IPS-NIHi7 (cell line): Measurements from ENCODE around the gene MT1E.

ENCODE experiments used
- DNase-seq: peaks from one replicate; pipeline ENCODE4 v3.0.0; 2012; ENCODE audit warnings: mixed read lengths; ENCODE audit errors: extremely low spot score

MT1E gene

GRCh38 chr16:56626685-56627084 is 1.1 kb downstream of the MT1E start:
- no peak for DNase-seq

GRCh38 chr16:56628486-56629350 is 3.1 kb downstream of the MT1E start:
- DNase-seq = no peak

DNA sequence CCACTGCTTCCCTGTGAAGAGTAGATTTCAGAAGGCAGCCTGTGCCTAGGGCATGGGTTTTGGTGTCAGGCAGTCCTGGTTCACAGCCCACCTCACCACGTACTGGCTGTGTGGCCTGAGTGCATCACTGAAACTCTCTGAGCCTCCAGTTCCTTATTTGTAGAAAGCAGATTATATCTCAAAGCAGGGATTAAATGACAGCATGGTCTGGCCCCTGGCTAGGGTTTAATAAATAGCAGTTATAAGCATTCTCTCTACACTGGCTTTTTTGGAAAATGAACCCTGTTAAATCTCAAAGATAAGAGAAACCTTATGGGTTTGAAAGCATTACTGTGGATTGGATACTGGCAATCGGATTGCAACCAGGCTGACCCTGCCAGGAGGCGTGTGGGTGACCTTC is 4.0 kb downstream of the MT1E start:
- no peak for DNase-seq

GRCh38 chr16:56630134-56630533 is 4.6 kb downstream of the MT1E start:
- no peak for DNase-seq

- DNase-seq = no peak
Observed at GRCh38 chr16:56631197-56631596, 5.6 kb downstream of the MT1E start.

- DNase-seq = no peak
Observed at GRCh38 chr16:56631832-56632155, 6.2 kb downstream of the MT1E start.

GRCh38 chr16:56632156-56632847 is 6.7 kb downstream of the MT1E start, which contains the start of gene MT1M:
TSS of gene MT1M (plus strand) at chr16:56632659. CDS start at chr16:56632732, 73 bp downstream.
- no peak for DNase-seq

DNA sequence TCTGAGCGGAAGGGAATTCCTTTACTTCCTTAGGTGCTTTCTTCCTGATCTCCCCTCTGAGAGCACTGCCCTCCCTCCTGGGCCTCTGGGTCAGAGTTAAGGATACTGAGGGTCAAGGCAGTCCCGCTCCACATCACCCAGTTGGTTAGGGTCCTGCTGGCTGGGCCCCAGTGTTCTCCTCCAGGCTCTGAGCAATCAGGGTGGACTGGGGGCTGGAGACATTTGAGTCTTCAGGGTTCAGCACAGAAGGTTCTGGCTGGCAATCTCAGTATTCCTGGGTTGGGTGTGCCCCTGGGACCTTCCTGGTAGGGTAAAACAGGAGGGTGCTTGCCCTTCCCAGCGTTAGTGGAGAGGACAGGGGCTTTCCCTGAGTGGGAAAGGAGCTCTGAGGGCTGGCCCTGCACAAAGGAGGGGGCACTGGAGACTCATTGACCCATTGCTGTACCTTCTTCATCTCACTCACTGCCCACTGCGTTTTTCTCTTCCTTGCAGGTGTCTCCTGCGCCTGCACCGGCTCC is 7.3 kb downstream of the MT1E start:
- DNase-seq = no peak

GRCh38 chr16:56633535-56633934 is 8.0 kb downstream of the MT1E start:
- DNase-seq = no peak

DNA sequence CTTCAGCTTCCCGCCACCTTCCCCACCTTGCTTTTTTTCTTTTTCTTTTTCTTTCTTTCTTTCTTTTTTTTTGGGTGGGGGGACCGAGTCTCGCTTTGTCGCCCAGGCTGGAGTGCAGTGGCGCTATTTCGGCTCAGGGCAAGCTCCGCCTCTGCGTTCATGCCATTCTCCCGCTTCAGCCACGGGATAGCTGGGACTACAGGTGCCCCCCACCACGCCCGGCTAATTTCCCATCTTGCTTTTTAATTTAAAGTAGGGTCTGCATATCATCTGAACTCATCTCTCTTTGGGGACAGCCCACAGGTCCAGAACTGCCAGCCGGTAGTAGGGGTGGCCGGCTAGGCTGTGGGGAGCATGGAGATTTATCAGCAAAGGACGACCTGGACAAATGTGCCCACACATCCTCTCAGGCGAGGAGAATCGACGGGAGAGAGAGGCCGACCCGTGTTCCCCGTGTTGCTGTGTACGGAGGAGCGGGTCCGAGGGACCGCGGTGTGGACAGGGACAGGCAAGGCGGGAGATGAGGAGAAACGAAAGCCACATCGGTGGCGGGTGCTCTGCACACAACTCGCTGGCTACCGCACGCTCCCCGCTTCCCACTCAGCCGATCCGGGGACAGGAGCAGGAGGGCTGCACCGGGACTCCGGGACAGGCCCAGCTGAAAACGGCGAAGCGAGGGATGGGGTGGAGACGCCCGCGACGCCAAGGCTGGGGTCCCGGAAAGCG is 9.3 kb downstream of the MT1E start:
- no peak for DNase-seq

DNA sequence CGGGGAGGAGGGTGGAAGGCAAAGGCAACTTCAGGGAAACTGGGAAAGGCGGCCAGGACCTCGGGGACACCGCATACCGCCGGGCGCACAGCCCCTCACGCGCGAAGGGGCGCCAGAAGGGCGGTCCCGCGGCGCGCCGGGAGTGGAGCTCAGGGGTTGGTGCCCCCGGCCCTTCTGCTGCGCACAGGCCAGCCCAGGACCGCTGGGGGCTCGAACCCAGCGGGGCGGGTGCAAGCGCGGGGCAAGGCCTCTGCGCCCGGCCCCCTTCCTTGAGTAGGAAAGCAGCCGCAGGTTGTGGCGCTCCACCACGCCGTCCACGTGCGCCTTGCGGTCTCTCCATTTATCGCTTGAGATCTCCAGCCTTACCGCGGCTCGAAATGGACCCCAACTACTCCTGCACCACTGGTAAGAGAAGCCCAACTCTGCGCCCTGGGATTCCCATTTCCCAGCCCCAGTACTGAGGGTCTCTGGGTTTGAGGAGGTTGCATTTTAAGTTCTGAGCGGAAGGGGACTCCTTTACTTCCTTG is 9.9 kb downstream of the MT1E start:
- DNase-seq = no peak

DNA sequence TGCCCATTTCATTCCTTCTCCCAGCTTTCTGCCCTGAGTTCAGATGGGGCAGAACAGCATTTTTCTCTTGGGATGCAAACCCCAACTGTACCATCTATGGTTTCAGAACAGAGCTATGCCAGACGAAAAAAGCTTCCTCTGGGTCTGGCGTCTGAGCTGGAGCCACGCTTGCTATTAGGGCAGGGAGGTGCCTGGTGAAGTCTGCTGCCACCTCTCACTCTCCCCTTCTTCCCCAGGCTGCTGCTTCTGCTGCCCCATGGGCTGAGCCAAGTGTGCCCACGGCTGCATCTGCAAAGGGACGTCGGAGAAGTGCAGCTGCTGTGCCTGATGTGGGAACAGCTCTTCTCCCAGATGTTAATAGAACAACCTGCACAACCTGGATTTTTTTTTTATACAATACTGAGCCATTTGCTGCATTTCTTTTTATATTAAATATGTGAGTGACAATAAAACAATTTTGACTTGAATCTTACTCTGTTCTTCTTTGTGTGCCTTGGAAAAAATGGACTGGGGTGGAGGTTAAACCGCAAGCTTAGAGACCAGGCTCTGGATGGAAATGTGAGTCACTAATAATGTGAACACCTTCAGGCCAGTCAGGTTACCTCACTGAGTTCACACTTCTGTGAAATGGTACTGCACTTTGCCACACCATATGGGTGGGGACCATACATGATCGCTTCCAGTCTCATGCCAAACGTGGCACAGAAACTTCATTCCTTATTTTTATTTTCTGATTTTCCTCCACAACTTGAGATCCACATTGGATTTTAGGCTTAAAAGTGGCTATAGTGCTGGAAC is 11.2 kb downstream of the MT1E start:
- DNase-seq = no peak

- peak; percentile 77 for DNase-seq
Observed at GRCh38 chr16:56637814-56638750, 12.5 kb downstream of the MT1E start, which contains the start of gene MT1A. TSS of gene MT1A (plus strand) at chr16:56638666. CDS start at chr16:56638739, 73 bp downstream.

- no peak for DNase-seq
Observed at GRCh38 chr16:56639045-56639444, 13.5 kb downstream of the MT1E start.

GRCh38 chr16:56640076-56640475 is 14.5 kb downstream of the MT1E start:
- DNase-seq = no peak

DNA sequence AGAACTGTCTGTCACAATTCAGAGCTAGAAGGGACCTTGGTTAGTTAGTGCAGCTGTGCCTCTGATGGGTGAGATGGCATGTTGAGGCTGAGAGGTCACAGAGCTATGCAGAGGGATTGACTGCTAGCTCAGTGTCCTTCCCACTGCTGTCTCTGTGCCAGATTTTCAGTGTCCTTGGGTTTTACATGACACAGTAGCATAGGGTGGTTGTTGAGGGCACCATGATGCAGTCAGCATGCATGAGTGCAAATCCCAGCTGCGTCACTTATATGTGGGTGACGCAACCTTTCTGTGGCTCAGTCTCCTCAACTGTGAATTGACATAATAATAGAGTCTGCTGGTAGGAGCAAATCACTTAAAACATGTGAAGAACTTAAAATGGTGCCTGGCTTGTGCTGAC is 15.6 kb downstream of the MT1E start:
- no peak for DNase-seq

DNA sequence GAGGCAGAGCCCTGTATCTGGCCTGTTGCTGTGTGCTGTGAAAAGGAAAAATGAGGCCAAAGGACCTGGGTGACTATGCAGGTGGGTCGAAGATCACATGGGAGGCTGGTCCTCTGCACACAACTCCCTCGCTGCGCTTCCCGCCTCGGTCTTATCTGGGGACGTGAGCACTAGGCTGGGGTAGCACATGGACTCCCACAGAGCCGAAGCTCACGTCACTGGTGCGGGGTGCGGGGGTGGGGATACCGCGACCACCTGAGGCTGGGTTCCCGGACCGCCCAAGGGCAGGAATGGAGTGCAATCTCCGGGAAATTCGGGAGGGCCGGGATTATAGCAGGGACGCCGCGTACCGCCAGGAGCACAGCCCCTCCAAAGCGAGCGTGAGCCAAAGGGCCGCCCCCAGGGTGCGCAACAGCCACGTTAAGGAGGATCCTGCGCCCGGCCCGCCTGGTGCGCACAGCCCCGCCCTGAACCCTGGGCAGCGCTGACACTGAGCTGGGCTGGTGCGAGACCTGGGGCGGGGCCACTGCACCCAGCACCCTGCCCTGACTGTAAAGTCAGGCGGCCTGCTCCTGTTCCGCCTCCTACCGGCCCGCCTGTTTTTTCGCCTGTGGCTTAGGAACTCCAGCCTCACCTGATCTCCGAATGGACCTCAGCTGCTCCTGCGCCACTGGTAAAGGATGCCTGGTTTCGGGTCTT is 17.6 kb downstream of the MT1E start:
- peak; percentile 68 for DNase-seq

DNA sequence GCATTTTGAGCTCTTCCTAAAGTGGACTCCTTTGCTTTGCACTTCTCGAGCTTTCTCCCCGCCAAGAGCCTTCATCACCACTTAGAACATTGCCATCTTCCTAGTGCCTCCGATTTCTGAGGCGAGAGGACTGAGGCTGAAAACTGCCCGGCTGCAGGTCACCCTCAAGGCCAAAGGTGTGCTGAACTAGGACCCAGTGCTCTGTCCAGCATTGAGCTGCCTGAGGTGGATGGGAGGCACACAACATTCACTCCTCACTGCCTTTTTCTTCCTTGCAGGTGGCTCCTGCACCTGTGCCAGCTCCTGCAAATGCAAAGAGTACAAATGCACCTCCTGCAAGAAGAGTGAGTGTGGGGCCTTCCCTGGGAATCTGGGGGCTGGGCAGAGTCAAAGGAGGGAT is 18.3 kb downstream of the MT1E start:
- DNase-seq = no peak

- DNase-seq = no peak
Observed at GRCh38 chr16:56645311-56645710, 19.7 kb downstream of the MT1E start.
